H1 (cell line): Measurements from ENCODE around the gene ZNF532.

Source experiments
- CBX5 ChIP-seq: fragments of 300-800, 300-1000 bp; sonication (generic); IDR thresholded peaks from 2 replicates; pipeline ENCODE4 v1.7.1; 2016; ENCODE audit warnings: antibody characterized with exemption, low read length, low read depth
- EP300 ChIP-seq, 2 experiments: IDR thresholded peaks; 1 replicate in 1 of 2; 2 replicates in 1 of 2; pipeline ENCODE4 v1.6.1; 2011 to 2012; ENCODE audit warnings: low read depth in 2 of 2, low read length in 2 of 2, mild to moderate bottlenecking in 2 of 2, borderline replicate concordance in 1 of 2, inconsistent platforms in 1 of 2, moderate library complexity in 1 of 2
- EZH2 ChIP-seq: fragments of 200-600 bp; sonication (generic); IDR thresholded peaks from 2 replicates; pipeline ENCODE4 v1.7.1; 2012; ENCODE audit warnings: low read depth, mild to moderate bottlenecking, moderate library complexity, low read length, inconsistent platforms; ENCODE audit not compliant: severe bottlenecking
- JUN ChIP-seq: IDR thresholded peaks from 2 replicates; pipeline ENCODE4 v1.6.1; 2011; ENCODE audit warnings: low read depth, mild to moderate bottlenecking, improper control_type of control experiment, low read length
- RXRA ChIP-seq: IDR thresholded peaks from 2 replicates; pipeline ENCODE4 v1.6.1; 2011; ENCODE audit warnings: low read depth, mild to moderate bottlenecking, low read length, moderate library complexity; ENCODE audit not compliant: insufficient read depth
- SP1 ChIP-seq: IDR thresholded peaks from 2 replicates; pipeline ENCODE4 v1.6.1; 2011; ENCODE audit warnings: low read depth, low read length
- TAF1 ChIP-seq: IDR thresholded peaks from 2 replicates; pipeline ENCODE4 v1.6.1; 2011; ENCODE audit warnings: mild to moderate bottlenecking, low read depth, low read length
- USF2 ChIP-seq: IDR thresholded peaks from 2 replicates; pipeline ENCODE4 v1.6.1; 2011; ENCODE audit warnings: low read length, improper control_type of control experiment
- TF ChIP-seq, protein P1 (sequence below), 3 experiments: IDR thresholded peaks; 1 replicate in 2 of 3; 2 replicates in 1 of 3; pipeline versions ENCODE4 v1.5.1 to v1.6.1; 2011; ENCODE audit warnings: low read length in 3 of 3, mild to moderate bottlenecking in 3 of 3, inconsistent platforms in 2 of 3, low read depth in 1 of 3, moderate library complexity in 1 of 3; ENCODE audit not compliant: insufficient read depth in 1 of 3; ENCODE audit errors: control extremely low read depth in 1 of 3

- TF ChIP-seq, protein P1, sequence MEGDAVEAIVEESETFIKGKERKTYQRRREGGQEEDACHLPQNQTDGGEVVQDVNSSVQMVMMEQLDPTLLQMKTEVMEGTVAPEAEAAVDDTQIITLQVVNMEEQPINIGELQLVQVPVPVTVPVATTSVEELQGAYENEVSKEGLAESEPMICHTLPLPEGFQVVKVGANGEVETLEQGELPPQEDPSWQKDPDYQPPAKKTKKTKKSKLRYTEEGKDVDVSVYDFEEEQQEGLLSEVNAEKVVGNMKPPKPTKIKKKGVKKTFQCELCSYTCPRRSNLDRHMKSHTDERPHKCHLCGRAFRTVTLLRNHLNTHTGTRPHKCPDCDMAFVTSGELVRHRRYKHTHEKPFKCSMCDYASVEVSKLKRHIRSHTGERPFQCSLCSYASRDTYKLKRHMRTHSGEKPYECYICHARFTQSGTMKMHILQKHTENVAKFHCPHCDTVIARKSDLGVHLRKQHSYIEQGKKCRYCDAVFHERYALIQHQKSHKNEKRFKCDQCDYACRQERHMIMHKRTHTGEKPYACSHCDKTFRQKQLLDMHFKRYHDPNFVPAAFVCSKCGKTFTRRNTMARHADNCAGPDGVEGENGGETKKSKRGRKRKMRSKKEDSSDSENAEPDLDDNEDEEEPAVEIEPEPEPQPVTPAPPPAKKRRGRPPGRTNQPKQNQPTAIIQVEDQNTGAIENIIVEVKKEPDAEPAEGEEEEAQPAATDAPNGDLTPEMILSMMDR (IDR thresholded peaks at IDR 0.05; ENCODE audit: control extremely low read depth in 1 of 3, insufficient read depth in 1 of 3, low read depth in 1 of 3, low read length in 3 of 3) = no peak
- TF ChIP-seq EZH2 (no peak), TAF1 (no peak), EP300 (IDR thresholded peaks at IDR 0.05; ENCODE audit: borderline replicate concordance in 1 of 2, low read depth in 2 of 2, low read length in 2 of 2) (no peak), CBX5 (no peak), USF2 (no peak), SP1 (no peak), JUN (no peak), RXRA (no peak)
Measured at GRCh38 chr18:58823412-58823811, 41.3 kb upstream of the ZNF532 start.
